Common myeloid progenitor, CD34-positive (primary cell): ENCODE data around the gene AFF3.

Experiments
- CTCF ChIA-PET: fragments of 350-600 bp; sonication (Branson Sonifier 250); formaldehyde crosslinking; loops from one replicate; lab custom pipeline; 2021; ENCODE audit warnings: antibody characterized with exemption; lab: Charles Lee
- POLR2A ChIA-PET: fragments of 350-600 bp; sonication (Branson Sonifier 250); formaldehyde crosslinking; loops from one replicate; lab custom pipeline; 2021; ENCODE audit warnings: antibody characterized with exemption; lab: Charles Lee
- DNase-seq, 3 donors: peaks; one replicate each; pipeline versions ENCODE4 v3.0.0 to v3.0.0-alpha.2; 2013
- H3K27ac ChIP-seq, 2 experiments: 1 replicate in 1 of 2; 2 replicates in 1 of 2; pipeline ENCODE4 v1.7.0; 2013; ENCODE audit warnings: inconsistent platforms in 2 of 2, low read length in 2 of 2, mild to moderate bottlenecking in 2 of 2, low read depth in 1 of 2, moderate library complexity in 1 of 2; ENCODE audit not compliant: severe bottlenecking in 2 of 2, insufficient read depth in 1 of 2, poor library complexity in 1 of 2
- H3K27me3 ChIP-seq, 5 experiments: replicated peaks in 2 of 5; 1 replicate in 3 of 5; 2 replicates in 2 of 5; pipeline versions ENCODE4 v1.6.1 to v1.7.0; 2013; ENCODE audit warnings: low read length in 4 of 5, mild to moderate bottlenecking in 2 of 5, moderate library complexity in 2 of 5, inconsistent platforms in 1 of 5; ENCODE audit not compliant: insufficient read depth in 5 of 5, control insufficient read depth in 4 of 5
- H3K36me3 ChIP-seq, 4 experiments: 1 replicate in 2 of 4; 2 replicates in 2 of 4; pipeline versions ENCODE4 v1.6.1 to v1.7.0; 2013; ENCODE audit warnings: low read length in 3 of 4, control low read depth in 1 of 4, mild to moderate bottlenecking in 1 of 4; ENCODE audit not compliant: control insufficient read depth in 4 of 4, insufficient read depth in 4 of 4
- H3K4me1 ChIP-seq, 4 experiments: 1 replicate in 3 of 4; 2 replicates in 1 of 4; pipeline versions ENCODE4 v1.6.1 to v1.7.1; 2013; ENCODE audit warnings: low read length in 3 of 4, mild to moderate bottlenecking in 3 of 4, control low read depth in 1 of 4, inconsistent platforms in 1 of 4, moderate library complexity in 1 of 4; ENCODE audit not compliant: control insufficient read depth in 4 of 4, insufficient read depth in 4 of 4; ENCODE audit errors: control extremely low read depth in 1 of 4
- H3K4me3 ChIP-seq, 7 experiments: 1 replicate in 4 of 7; 2 replicates in 3 of 7; pipeline versions ENCODE4 v1.5.1 to v1.7.0; 2013; ENCODE audit warnings: mild to moderate bottlenecking in 7 of 7, low read length in 6 of 7, moderate library complexity in 6 of 7, inconsistent platforms in 2 of 7, low read depth in 2 of 7, control low read depth in 1 of 7; ENCODE audit not compliant: insufficient read depth in 4 of 7, control insufficient read depth in 1 of 7; ENCODE audit errors: extremely low read depth in 1 of 7
- H3K9me3 ChIP-seq, 5 experiments: 1 replicate in 4 of 5; 2 replicates in 1 of 5; pipeline versions ENCODE4 v1.6.1 to v1.7.1; 2013; ENCODE audit warnings: low read length in 4 of 5, mild to moderate bottlenecking in 2 of 5, inconsistent platforms in 1 of 5, low read depth in 1 of 5, moderate library complexity in 1 of 5; ENCODE audit not compliant: control insufficient read depth in 4 of 5, insufficient read depth in 2 of 5; ENCODE audit errors: control extremely low read depth in 1 of 5
- WGBS: methylation state at CpG from one replicate; pipeline ENCODE4 v1.1.5; 2013; ENCODE audit not compliant: insufficient coverage; 5-methylcytosine and 5-hydroxymethylcytosine counted together

Gene AFF3

GRCh38 chr2:99881901-99882591, 260.3 kb downstream of the AFF3 start:
- Histone ChIP-seq H3K4me3 (no peak overlapping the region), H3K4me1 (peaks cover 2 to 23% (median 12%) of the 10 kb centered on the region in 4 experiments), H3K9me3 (no peaks in the 10 kb centered on the region), H3K27ac (no peak overlapping the region), H3K36me3 (no peaks in the 10 kb centered on the region), H3K27me3 (no peaks in the 10 kb centered on the region)
- ChIA-PET POLR2A (no interaction called here), CTCF (no interaction called here)
- DNase-seq = peak in 2 of 3 donors; percentile 68 to 75
- WGBS = 42% methylated on average over 2 of the region's 5 CpGs

GRCh38 chr2:99880964-99881294, 261.5 kb downstream of the AFF3 start:
- CTCF ChIA-PET = no interaction called here
- POLR2A ChIA-PET = no interaction called here
- DNase-seq = no peak

GRCh38 chr2:99880148-99880963, 262.0 kb downstream of the AFF3 start:
- WGBS = 97% methylated on average over 14 of the region's 16 CpGs
- peaks cover 2 to 23% (median 12%) of the 10 kb centered on the region in 4 experiments for H3K4me1 ChIP-seq
- no peaks in the 10 kb centered on the region for H3K9me3 ChIP-seq
- POLR2A ChIA-PET = no interaction called here
- no peaks in the 10 kb centered on the region for H3K27me3 ChIP-seq
- H3K27ac ChIP-seq = no peak overlapping the region
- DNase-seq = no peak
- no peaks in the 10 kb centered on the region for H3K36me3 ChIP-seq
- no peak overlapping the region for H3K4me3 ChIP-seq
- CTCF ChIA-PET = no interaction called here

More at GRCh38 chr2:99880964-99881294, 261.5 kb downstream of the AFF3 start:
- WGBS = no CpG with 5 or more reads among the region's 3 CpGs
- Histone ChIP-seq H3K36me3 (no peaks in the 10 kb centered on the region), H3K4me3 (no peak overlapping the region), H3K9me3 (no peaks in the 10 kb centered on the region), H3K4me1 (peaks cover 2 to 23% (median 12%) of the 10 kb centered on the region in 4 experiments), H3K27ac (no peak overlapping the region), H3K27me3 (no peaks in the 10 kb centered on the region)

DNA sequence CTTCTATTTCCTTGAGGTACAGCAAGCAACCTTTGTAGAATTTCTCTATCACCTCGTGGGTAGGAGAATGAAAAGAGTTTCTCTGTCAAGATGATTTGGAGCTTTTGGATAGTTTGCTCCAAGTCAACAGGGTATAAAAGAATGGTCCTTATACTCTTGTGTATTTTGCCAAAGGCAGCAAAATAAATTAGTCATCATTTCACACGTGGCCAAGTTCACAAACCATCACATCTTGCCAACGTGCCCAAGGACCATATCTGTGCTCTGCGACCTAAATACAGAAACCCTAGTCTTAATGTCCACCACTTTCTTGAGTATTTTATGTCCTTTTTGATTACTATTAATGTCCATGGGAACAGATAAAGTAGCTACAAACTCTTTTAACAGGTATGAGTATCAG, 262.9 kb downstream of the AFF3 start:
- no peaks in the 10 kb centered on the region for H3K36me3 ChIP-seq
- no peak overlapping the region for H3K4me3 ChIP-seq
- no peaks in the 10 kb centered on the region for H3K9me3 ChIP-seq
- CTCF ChIA-PET = interaction anchor here (1.2 to 1.3 kb wide), 2 partner anchors 14 to 19 kb away, joined by 3 read pairs; no protein-coding TSS in a partner anchor
- no peaks in the 10 kb centered on the region for H3K27me3 ChIP-seq
- DNase-seq = no peak
- no peak overlapping the region for H3K27ac ChIP-seq
- H3K4me1 ChIP-seq = peaks cover 2 to 27% (median 14%) of the 10 kb centered on the region in 4 experiments
- WGBS = no CpG with 5 or more reads among the region's 4 CpGs
- POLR2A ChIA-PET = no interaction called here

GRCh38 chr2:99878581-99879350, 263.6 kb downstream of the AFF3 start:
- Histone ChIP-seq H3K4me1 (peaks cover 2 to 27% (median 14%) of the 10 kb centered on the region in 4 experiments), H3K9me3 (no peaks in the 10 kb centered on the region), H3K27ac (no peak overlapping the region), H3K4me3 (no peak overlapping the region), H3K27me3 (no peaks in the 10 kb centered on the region), H3K36me3 (no peaks in the 10 kb centered on the region)
- WGBS = 100% methylated on average over 2 of the region's 5 CpGs
- POLR2A ChIA-PET = no interaction called here
- CTCF ChIA-PET = interaction anchor here (1.2 to 1.3 kb wide), 2 partner anchors 13 to 18 kb away, joined by 3 read pairs; no protein-coding TSS in a partner anchor
- DNase-seq = no peak

- Histone ChIP-seq H3K27me3 (no peaks in the 10 kb centered on the region), H3K4me1 (peaks cover 2 to 27% (median 14%) of the 10 kb centered on the region in 4 experiments), H3K4me3 (no peak overlapping the region), H3K36me3 (no peaks in the 10 kb centered on the region), H3K27ac (no peak overlapping the region), H3K9me3 (no peaks in the 10 kb centered on the region)
- POLR2A ChIA-PET = no interaction called here
- CTCF ChIA-PET = no interaction called here
- 24% methylated on average over 4 of the region's 4 CpGs for WGBS
- peak in 1 of 3 donors; percentile 31 for DNase-seq
Observed at GRCh38 chr2:99877963-99878362, 264.4 kb downstream of the AFF3 start.
